Neural progenitor cell (in vitro differentiated cells): ENCODE measurements around the gene R3HCC1L. TPM values are rescaled to one million over a fixed set of nuclear protein-coding genes. Genes with fewer than 3 reads are reported as not detected.

Experiments
- DNase-seq: peaks from one replicate; pipeline ENCODE4 v3.0.0-alpha.2; 2016; ENCODE audit warnings: low spot score
- H2AFZ ChIP-seq: fragments of 200-600 bp; sonication (generic); replicated peaks from 2 replicates; pipeline ENCODE4 v1.6.1; 2016; ENCODE audit warnings: antibody characterized with exemption
- H3F3A ChIP-seq: fragments of 200-600 bp; sonication (generic); 2 replicates; pipeline ENCODE4 v1.6.1; 2016; ENCODE audit warnings: antibody characterized with exemption, low read depth
- H3K27ac ChIP-seq: fragments of 200-600 bp; sonication (generic); 2 replicates; pipeline ENCODE4 v1.5.1; 2016; ENCODE audit warnings: mild to moderate bottlenecking
- H3K27me3 ChIP-seq: fragments of 200-600 bp; sonication (generic); 2 replicates; pipeline ENCODE4 v1.6.1; 2016; ENCODE audit warnings: mild to moderate bottlenecking, moderate library complexity
- H3K36me3 ChIP-seq: fragments of 200-600 bp; sonication (generic); 2 replicates; pipeline ENCODE4 v1.5.1; 2016
- H3K4me1 ChIP-seq: fragments of 200-600 bp; sonication (generic); 2 replicates; pipeline ENCODE4 v1.6.1; 2016; ENCODE audit warnings: mixed run types
- H3K4me2 ChIP-seq: fragments of 200-600 bp; sonication (generic); 2 replicates; pipeline ENCODE4 v1.6.1; 2016
- H3K4me3 ChIP-seq: fragments of 200-600 bp; sonication (generic); 2 replicates; pipeline ENCODE4 v1.5.1; 2016
- H3K79me2 ChIP-seq: fragments of 200-600 bp; sonication (generic); 2 replicates; pipeline ENCODE4 v1.6.1; 2016; ENCODE audit warnings: low read depth
- H3K9ac ChIP-seq: fragments of 200-600 bp; sonication (generic); 2 replicates; pipeline ENCODE4 v1.6.1; 2016
- H3K9me3 ChIP-seq: fragments of 200-600 bp; sonication (generic); 2 replicates; pipeline ENCODE4 v1.5.1; 2016; ENCODE audit warnings: low read depth
- H4K20me1 ChIP-seq: fragments of 200-600 bp; sonication (generic); 2 replicates; pipeline ENCODE4 v1.6.1; 2016; ENCODE audit warnings: low read depth
- H3K27ac Mint-ChIP-seq: 3 replicates; pipeline ENCODE4 v1.8.0; 2021; ENCODE audit warnings: mixed read lengths
- H3K27me3 Mint-ChIP-seq: 2 replicates; pipeline ENCODE4 v1.8.0; 2022; ENCODE audit warnings: low read depth, mild to moderate bottlenecking, inconsistent platforms, moderate library complexity, mixed read lengths; ENCODE audit not compliant: insufficient read depth
- H3K36me3 Mint-ChIP-seq: 3 replicates; pipeline ENCODE4 v1.8.0; 2021; ENCODE audit warnings: mixed read lengths
- H3K4me1 Mint-ChIP-seq: 3 replicates; pipeline ENCODE4 v1.8.0; 2021; ENCODE audit warnings: mixed read lengths
- H3K4me3 Mint-ChIP-seq: 3 replicates; pipeline ENCODE4 v1.8.0; 2021; ENCODE audit warnings: mild to moderate bottlenecking, moderate library complexity, mixed read lengths
- H3K9me3 Mint-ChIP-seq: 3 replicates; pipeline ENCODE4 v1.8.0; 2020; ENCODE audit warnings: mixed read lengths
- CTCF ChIP-seq: fragments of 200-600 bp; sonication (generic); IDR thresholded peaks from 2 replicates; pipeline ENCODE4 v1.5.1; 2017; ENCODE audit warnings: antibody characterized with exemption, mild to moderate bottlenecking
- EZH2 ChIP-seq: fragments of 200-600 bp; sonication (generic); IDR thresholded peaks from 2 replicates; pipeline ENCODE4 v1.6.1; 2017; ENCODE audit warnings: antibody characterized with exemption, mild to moderate bottlenecking, moderate library complexity
- EZH2phosphoT487 ChIP-seq: fragments of 200-600 bp; sonication (generic); IDR thresholded peaks from 2 replicates; pipeline ENCODE4 v1.6.1; 2017; ENCODE audit warnings: antibody characterized with exemption
- total RNA-seq: library from RNA; depleted of rRNA; stranded (reverse); fragments of >200 nt; gene quantifications from 2 replicates; pipeline ENCODE4 v1.2.3, GENCODE V29; 2015; ENCODE audit warnings: low replicate concordance

Gene R3HCC1L
- total RNA-seq, 1 donor from 2014 or later: 26.8 TPM

DNA sequence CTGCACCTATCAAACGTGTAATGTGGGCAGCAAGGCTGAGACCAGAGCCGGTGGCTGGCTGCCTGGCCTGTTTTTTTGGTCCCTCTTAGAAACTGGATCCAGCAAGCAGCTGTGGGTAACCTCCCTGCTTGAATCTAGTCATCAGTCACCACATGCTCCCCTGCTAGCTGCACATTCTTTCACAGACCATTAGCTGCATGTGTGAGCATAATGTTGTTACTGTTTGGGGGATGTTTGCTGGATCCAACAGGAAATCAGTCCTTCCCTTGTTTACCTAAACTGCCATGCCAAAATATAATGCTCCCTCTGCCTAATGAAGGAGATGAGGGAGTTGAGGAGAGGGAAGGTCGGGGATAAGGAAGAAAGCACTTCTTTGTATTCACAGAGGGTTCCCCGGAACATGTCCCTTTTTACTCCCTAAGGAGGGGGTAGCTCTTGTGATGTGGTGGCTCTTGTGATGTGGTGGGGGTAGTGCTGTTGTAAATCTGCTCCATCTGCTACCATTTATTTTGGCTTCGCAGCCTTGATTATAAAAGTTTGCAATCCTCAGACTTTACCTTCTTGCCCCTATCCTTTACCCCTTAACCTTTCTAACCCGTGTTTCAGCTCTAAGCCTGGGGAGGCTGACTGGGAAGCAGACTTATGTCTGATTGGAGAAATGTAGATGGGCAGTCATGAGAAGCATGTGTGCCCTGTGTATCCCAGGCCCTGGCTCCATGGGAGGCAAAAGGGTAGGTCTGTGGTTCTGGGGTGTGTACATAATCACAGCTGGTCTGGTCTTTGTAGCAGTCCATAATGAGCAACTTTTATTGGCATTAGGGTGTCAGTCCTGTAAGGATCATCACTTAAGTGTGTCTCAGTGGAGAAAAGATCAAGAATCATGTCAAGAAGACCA lies 112.7 kb downstream of the R3HCC1L start:
- H3K79me2 ChIP-seq: no peaks in the 10 kb centered on the region
- H3K4me1 ChIP-seq: peaks cover 10% of the 10 kb centered on the region
- peaks cover 5% of the 10 kb centered on the region for H3K27me3 Mint-ChIP-seq
- H3K27me3 ChIP-seq: no peaks in the 10 kb centered on the region
- no peak overlapping the region for H3K9ac ChIP-seq
- H3K4me3 Mint-ChIP-seq: no peak overlapping the region
- peaks cover 28% of the 10 kb centered on the region for H3K36me3 Mint-ChIP-seq
- no peaks in the 10 kb centered on the region for H3K9me3 ChIP-seq
- H3K27ac ChIP-seq: no peak overlapping the region
- no peak overlapping the region for H2AFZ ChIP-seq
- TF ChIP-seq EZH2phosphoT487 (no peak), EZH2 (no peak), CTCF (no peak)
- H4K20me1 ChIP-seq: peaks cover 9% of the 10 kb centered on the region
- no peak overlapping the region for H3K4me2 ChIP-seq
- peaks cover 29% of the 10 kb centered on the region for H3K4me1 Mint-ChIP-seq
- H3K9me3 Mint-ChIP-seq: no peaks in the 10 kb centered on the region
- H3K27ac Mint-ChIP-seq: peak overlapping the region; percentile 22
- no peaks in the 10 kb centered on the region for H3F3A ChIP-seq
- DNase-seq: no peak
- no peaks in the 10 kb centered on the region for H3K36me3 ChIP-seq
- no peak overlapping the region for H3K4me3 ChIP-seq

- H3K4me3 Mint-ChIP-seq: no peak overlapping the region
- H3K4me2 ChIP-seq: no peak overlapping the region
- no peaks in the 10 kb centered on the region for H3K9me3 Mint-ChIP-seq
- peaks cover 29% of the 10 kb centered on the region for H3K4me1 Mint-ChIP-seq
- H3K9me3 ChIP-seq: no peaks in the 10 kb centered on the region
- DNase-seq: no peak
- peaks cover 28% of the 10 kb centered on the region for H3K36me3 Mint-ChIP-seq
- TF ChIP-seq CTCF: no peak
- TF ChIP-seq EZH2phosphoT487: no peak
- no peak for TF ChIP-seq EZH2
- no peaks in the 10 kb centered on the region for H3F3A ChIP-seq
- no peaks in the 10 kb centered on the region for H3K36me3 ChIP-seq
- H3K79me2 ChIP-seq: no peaks in the 10 kb centered on the region
- H3K4me3 ChIP-seq: no peak overlapping the region
- H3K27ac Mint-ChIP-seq: no peak overlapping the region
- peaks cover 5% of the 10 kb centered on the region for H3K27me3 Mint-ChIP-seq
- no peaks in the 10 kb centered on the region for H3K27me3 ChIP-seq
- no peak overlapping the region for H3K27ac ChIP-seq
- no peak overlapping the region for H3K9ac ChIP-seq
- H3K4me1 ChIP-seq: peaks cover 10% of the 10 kb centered on the region
- H2AFZ ChIP-seq: no peak overlapping the region
- H4K20me1 ChIP-seq: peaks cover 9% of the 10 kb centered on the region
Measured at GRCh38 chr10:98248018-98248417, 113.6 kb downstream of the R3HCC1L start.

GRCh38 chr10:98249134-98249533 lies 114.7 kb downstream of the R3HCC1L start:
- peak overlapping the region; percentile 35 for H3K4me2 ChIP-seq
- H3K4me1 Mint-ChIP-seq: peaks cover 29% of the 10 kb centered on the region
- no peak overlapping the region for H3K9ac ChIP-seq
- H3K36me3 Mint-ChIP-seq: peaks cover 28% of the 10 kb centered on the region
- H3K9me3 Mint-ChIP-seq: no peaks in the 10 kb centered on the region
- no peaks in the 10 kb centered on the region for H3F3A ChIP-seq
- H3K4me3 ChIP-seq: no peak overlapping the region
- H3K36me3 ChIP-seq: no peaks in the 10 kb centered on the region
- H3K4me1 ChIP-seq: peaks cover 10% of the 10 kb centered on the region
- H3K79me2 ChIP-seq: no peaks in the 10 kb centered on the region
- no peak overlapping the region for H3K4me3 Mint-ChIP-seq
- no peak for DNase-seq
- no peaks in the 10 kb centered on the region for H3K27me3 ChIP-seq
- TF ChIP-seq EZH2: no peak
- TF ChIP-seq EZH2phosphoT487: no peak
- TF ChIP-seq CTCF: no peak
- H3K27ac ChIP-seq: no peak overlapping the region
- H3K9me3 ChIP-seq: no peaks in the 10 kb centered on the region
- peaks cover 5% of the 10 kb centered on the region for H3K27me3 Mint-ChIP-seq
- no peak overlapping the region for H2AFZ ChIP-seq
- peak overlapping the region; percentile 21 for H3K27ac Mint-ChIP-seq
- peaks cover 9% of the 10 kb centered on the region for H4K20me1 ChIP-seq
